Nephron (organoid): Measurements from ENCODE around the gene TPCN1.
A peak's percentile ranks its signal among the peaks of the same experiment; 100 is the strongest.

Experiments used
- H3K27ac Mint-ChIP-seq, 3 experiments: 2 replicates each; pipeline ENCODE4 v1.8.0; 2020; ENCODE audit warnings: mixed read lengths in 3 of 3, mild to moderate bottlenecking in 2 of 3, moderate library complexity in 1 of 3
- H3K27me3 Mint-ChIP-seq: 2 replicates; pipeline ENCODE4 v1.8.0; 2021; ENCODE audit warnings: low read depth, mild to moderate bottlenecking, moderate library complexity, mixed read lengths
- H3K36me3 Mint-ChIP-seq: 2 replicates; pipeline ENCODE4 v1.8.0; 2020; ENCODE audit warnings: low read depth, mixed read lengths
- H3K4me1 Mint-ChIP-seq: 2 replicates; pipeline ENCODE4 v1.8.0; 2020; ENCODE audit warnings: mixed read lengths
- H3K4me3 Mint-ChIP-seq, 3 experiments: 2 replicates each; pipeline ENCODE4 v1.8.0; 2020; ENCODE audit warnings: mild to moderate bottlenecking in 3 of 3, mixed read lengths in 3 of 3, moderate library complexity in 2 of 3
- H3K9me3 Mint-ChIP-seq: 2 replicates; pipeline ENCODE4 v1.8.0; 2020; ENCODE audit warnings: mixed read lengths
- TF ChIP-seq, protein P1 (sequence below), 3 experiments: fragments of 200-600 bp; sonication (generic); IDR thresholded peaks; one replicate each; pipeline ENCODE4 v1.5.0; 2021; ENCODE audit warnings: antibody characterized with exemption in 3 of 3; ENCODE audit not compliant: unreplicated experiment in 3 of 3

The TPCN1 gene

DNA sequence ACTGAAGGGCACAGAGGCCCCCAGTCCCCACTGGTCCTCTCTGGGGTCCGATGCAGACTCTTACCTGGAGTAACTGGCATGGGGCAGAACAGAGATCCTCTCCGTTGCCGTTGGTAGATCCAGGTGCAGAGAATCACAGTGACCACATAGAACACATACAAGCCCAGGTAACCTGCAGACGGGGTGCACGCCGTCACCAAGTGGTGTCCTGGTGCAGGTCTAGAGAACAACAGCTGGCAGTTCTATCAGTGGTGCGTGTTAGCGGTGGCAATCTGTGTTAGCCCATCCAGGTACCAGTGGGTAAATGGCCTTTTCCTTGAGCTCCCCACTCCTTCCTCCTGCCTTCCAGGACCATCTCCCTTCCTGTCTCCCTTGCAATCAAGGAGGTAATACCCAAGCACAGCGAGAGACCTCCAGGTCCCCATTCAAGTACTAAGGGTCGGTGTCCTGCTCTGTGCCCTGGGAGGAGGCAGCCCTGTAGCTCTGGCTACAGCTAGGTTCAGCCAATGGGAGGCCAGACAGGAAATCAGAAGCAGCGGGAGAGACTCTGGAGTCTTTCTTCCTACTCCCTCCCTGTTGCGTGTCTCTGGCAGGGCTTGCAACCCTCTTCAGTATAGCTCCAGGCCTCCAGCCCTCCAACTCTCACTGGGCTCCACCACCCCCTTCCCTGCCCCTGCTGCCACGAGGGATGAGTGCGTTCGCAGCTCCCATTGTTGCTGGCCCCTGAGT lies 97.8 kb downstream of the TPCN1 start:
- Mint-ChIP-seq H3K4me1 (peaks cover 3% of the 10 kb centered on the region), H3K4me3 (no peak overlapping the region), H3K27me3 (no peaks in the 10 kb centered on the region), H3K9me3 (peaks cover 5% of the 10 kb centered on the region), H3K27ac (no peak overlapping the region), H3K36me3 (peaks cover 36% of the 10 kb centered on the region)
- TF ChIP-seq, protein P1, sequence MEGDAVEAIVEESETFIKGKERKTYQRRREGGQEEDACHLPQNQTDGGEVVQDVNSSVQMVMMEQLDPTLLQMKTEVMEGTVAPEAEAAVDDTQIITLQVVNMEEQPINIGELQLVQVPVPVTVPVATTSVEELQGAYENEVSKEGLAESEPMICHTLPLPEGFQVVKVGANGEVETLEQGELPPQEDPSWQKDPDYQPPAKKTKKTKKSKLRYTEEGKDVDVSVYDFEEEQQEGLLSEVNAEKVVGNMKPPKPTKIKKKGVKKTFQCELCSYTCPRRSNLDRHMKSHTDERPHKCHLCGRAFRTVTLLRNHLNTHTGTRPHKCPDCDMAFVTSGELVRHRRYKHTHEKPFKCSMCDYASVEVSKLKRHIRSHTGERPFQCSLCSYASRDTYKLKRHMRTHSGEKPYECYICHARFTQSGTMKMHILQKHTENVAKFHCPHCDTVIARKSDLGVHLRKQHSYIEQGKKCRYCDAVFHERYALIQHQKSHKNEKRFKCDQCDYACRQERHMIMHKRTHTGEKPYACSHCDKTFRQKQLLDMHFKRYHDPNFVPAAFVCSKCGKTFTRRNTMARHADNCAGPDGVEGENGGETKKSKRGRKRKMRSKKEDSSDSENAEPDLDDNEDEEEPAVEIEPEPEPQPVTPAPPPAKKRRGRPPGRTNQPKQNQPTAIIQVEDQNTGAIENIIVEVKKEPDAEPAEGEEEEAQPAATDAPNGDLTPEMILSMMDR (IDR thresholded peaks at IDR 0.05; ENCODE audit: unreplicated experiment in 3 of 3) = no peak

DNA sequence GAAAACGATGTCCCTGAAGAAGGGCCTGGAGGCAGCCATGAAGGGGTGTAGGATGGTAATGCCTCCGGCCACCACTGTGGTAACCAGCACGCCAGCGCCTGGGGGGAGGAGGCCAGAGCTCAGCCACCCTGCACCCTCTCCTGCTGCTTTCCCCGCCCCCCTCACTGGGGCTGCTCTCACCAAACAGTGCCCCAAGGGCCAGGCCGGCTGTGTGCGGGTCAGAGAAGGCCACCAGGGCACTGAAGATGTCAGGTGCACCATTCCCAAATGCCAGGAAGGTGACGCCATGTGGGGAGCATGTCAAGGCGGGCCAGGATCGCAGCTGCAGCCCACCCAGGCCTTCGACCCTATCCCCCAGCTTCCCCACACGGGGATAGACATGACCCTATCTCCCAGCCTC lies 99.1 kb downstream of the TPCN1 start:
- H3K4me1 Mint-ChIP-seq = no peaks in the 10 kb centered on the region
- H3K27me3 Mint-ChIP-seq = no peaks in the 10 kb centered on the region
- H3K36me3 Mint-ChIP-seq = peaks cover 36% of the 10 kb centered on the region
- TF ChIP-seq, protein P1 (IDR thresholded peaks at IDR 0.05; ENCODE audit: unreplicated experiment in 3 of 3) = no peak
- H3K4me3 Mint-ChIP-seq = no peak overlapping the region
- peaks cover 5% of the 10 kb centered on the region for H3K9me3 Mint-ChIP-seq
- no peak overlapping the region for H3K27ac Mint-ChIP-seq

DNA sequence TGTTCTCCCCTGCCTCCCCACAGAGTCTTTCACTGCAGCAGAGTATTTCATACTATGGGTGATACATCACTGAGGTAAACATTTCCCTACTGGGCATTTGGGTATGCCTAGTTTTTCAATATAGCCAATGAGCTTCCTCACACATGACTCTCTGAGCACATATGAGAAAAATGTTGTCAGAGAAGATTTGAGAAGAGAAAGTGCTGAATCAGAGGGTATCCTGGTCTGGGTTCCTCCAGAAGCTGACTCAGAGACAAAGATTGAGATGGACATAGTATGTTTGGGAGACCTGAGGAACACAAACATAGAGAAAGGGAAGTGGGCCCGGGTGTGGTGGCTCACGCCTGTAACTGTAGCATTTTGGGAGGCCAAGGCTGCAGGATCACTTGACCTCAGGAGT lies 101.1 kb downstream of the TPCN1 start:
- H3K9me3 Mint-ChIP-seq = peaks cover 5% of the 10 kb centered on the region
- peaks cover 5% of the 10 kb centered on the region for H3K27me3 Mint-ChIP-seq
- H3K36me3 Mint-ChIP-seq = peaks cover 36% of the 10 kb centered on the region
- no peak overlapping the region for H3K27ac Mint-ChIP-seq
- H3K4me1 Mint-ChIP-seq = peaks cover 5% of the 10 kb centered on the region
- TF ChIP-seq, protein P1 (IDR thresholded peaks at IDR 0.05; ENCODE audit: unreplicated experiment in 3 of 3) = no peak
- H3K4me3 Mint-ChIP-seq = no peak overlapping the region

DNA sequence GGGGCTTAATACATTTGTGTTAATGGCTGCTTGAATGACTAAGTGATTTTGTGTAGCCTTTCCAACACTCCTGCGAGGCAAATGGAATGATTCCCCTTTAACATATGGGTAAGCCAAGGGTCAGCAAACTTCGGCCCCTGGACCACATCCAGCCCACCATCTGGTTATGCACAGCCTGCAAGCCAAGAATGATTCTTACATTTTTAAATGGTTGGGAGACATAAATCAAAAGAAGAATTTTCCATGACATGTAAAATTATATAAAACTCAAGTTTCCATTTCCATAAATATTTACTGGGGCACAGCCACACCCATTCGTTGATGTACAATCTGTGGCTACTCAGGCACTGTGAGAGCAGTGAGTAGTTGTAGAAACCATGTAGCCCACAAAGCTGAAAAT lies 104.7 kb downstream of the TPCN1 start:
- TF ChIP-seq, protein P1 (IDR thresholded peaks at IDR 0.05; ENCODE audit: unreplicated experiment in 3 of 3) = no peak
- H3K4me1 Mint-ChIP-seq = peaks cover 5% of the 10 kb centered on the region

DNA sequence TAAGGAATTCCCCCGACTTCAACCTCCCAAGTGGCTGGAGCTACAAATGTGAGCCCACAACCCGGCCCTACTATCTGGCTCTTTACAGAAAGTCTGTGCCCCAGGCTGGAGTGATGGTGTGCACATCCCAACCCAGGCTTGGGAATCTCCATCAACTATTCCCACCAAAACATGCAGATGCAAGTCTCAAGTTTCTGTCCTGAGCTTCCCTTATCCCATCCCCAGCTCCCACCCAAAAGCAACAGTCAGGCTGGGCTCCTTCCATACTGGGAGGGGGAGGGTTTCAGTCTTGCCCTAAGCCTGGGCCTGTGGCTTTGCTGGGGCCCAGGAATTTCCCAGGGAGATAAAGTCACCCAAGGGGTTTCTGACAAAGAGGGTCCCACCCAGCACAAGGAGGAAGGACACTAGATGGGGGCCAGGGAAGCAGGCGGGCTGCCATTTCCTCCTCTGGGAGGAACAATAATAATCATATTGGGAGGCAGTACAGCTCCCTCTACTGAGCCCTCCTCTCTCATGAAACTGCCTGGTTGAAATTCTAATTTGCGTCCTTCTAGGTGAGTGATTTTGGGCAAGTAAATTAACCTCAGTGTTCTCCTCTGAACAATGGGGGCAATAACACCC lies 105.6 kb downstream of the TPCN1 start:
- Mint-ChIP-seq H3K9me3 (no peaks in the 10 kb centered on the region), H3K36me3 (peaks cover 9% of the 10 kb centered on the region), H3K27ac (peak overlapping the region in 2 of 3 experiments; percentile 43 to 77), H3K27me3 (peaks cover 10% of the 10 kb centered on the region), H3K4me1 (peaks cover 5% of the 10 kb centered on the region), H3K4me3 (no peak overlapping the region)
- TF ChIP-seq, protein P1 (IDR thresholded peaks at IDR 0.05; ENCODE audit: unreplicated experiment in 3 of 3) = no peak

More for the DNA sequence above, 104.7 kb downstream of the TPCN1 start:
- Mint-ChIP-seq H3K27ac (peak overlapping the region in 1 of 3 experiments; percentile 77), H3K36me3 (peaks cover 12% of the 10 kb centered on the region), H3K4me3 (no peak overlapping the region), H3K27me3 (peaks cover 9% of the 10 kb centered on the region), H3K9me3 (peaks cover 3% of the 10 kb centered on the region)
